Measurements from ENCODE around the gene PLOD1. TPM values are rescaled to one million over a fixed set of nuclear protein-coding genes. Genes with fewer than 3 reads are reported as not detected.
A peak's percentile ranks its signal among the peaks of the same experiment; 100 is the strongest.
"Not testable (repeated sequence)": the region's sequence is repeated elsewhere in the genome, so short reads cannot be mapped to it uniquely, and the experiment has no call there.

The PLOD1 gene
- total RNA-seq, 1 donor from 2014 or later = 79.9 TPM

DNA sequence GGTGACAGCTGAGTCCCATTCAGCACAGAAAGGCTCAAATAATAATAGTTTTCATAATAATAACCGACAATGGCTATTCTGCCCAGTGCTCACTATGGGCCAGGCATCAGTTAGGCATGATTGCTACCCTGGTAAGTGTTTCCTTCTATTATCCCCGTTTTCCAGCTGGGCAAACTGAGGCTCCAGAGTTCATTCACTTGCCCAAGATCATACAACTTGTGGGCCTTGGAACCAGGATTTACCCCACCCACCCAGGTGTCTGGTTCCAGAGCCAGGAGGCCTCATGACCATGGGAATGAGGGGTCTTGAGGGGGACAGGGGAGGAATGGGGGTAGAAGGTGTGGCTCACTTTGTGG, 518 bp downstream of the PLOD1 start:
- Histone ChIP-seq H3K4me3 (peak overlapping the region; percentile 68 to 78), H3K4me1 (peaks cover 0 to 17% of the 10 kb centered on the region in 2 donors), H3K9me3 (no peaks in the 10 kb centered on the region), H3K27ac (peak overlapping the region; percentile 84 to 89), H3K27me3 (no peaks in the 10 kb centered on the region), H3K36me3 (no peaks in the 10 kb centered on the region)
- DNase-seq (ENCODE audit: low spot score in 2 of 2) = no peak
- intact Hi-C loops (cut with DNase I) = loop anchor here (2.0 kb wide), 1 partner anchor 26 kb away; no protein-coding TSS in a partner anchor
- no peak for TF ChIP-seq CTCF (IDR thresholded peaks at IDR 0.05)

DNA sequence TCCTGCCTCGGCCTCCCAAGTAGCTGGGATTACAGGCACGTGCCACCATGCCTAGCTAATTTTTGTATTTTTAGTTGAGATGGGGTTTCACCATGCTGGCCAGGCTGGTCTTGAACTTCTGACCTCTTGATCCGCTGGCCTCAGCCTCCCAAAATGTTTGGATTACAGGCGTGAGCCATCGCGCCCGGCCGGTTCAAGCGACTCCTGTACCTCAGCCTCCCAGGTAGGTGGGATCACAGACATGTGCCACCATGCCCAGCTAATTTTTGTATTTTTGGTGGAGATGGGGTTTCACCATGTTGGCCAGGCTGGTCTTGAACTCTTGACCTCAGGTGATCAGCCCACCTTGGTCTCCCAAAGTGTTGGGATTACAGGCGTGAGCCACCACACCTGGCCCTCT, 1.2 kb downstream of the PLOD1 start:
- intact Hi-C loops (cut with DNase I) = loop anchor here (2.0 kb wide), 1 partner anchor 27 kb away; no protein-coding TSS in a partner anchor
- not testable (repeated sequence) for H3K27me3 ChIP-seq; H3K36me3 ChIP-seq; H3K27ac ChIP-seq; H3K4me1 ChIP-seq; DNase-seq (ENCODE audit: low spot score in 2 of 2); H3K9me3 ChIP-seq
- peak overlapping the region in 1 of 2 donors; percentile 78 for H3K4me3 ChIP-seq

- Histone ChIP-seq H3K4me3 (no peak overlapping the region), H3K27me3 (no peaks in the 10 kb centered on the region), H3K27ac (peak overlapping the region in 1 of 2 donors; percentile 33), H3K36me3 (no peaks in the 10 kb centered on the region), H3K4me1 (peaks cover 0 to 5% of the 10 kb centered on the region in 2 donors), H3K9me3 (no peaks in the 10 kb centered on the region)
- DNase-seq (ENCODE audit: low spot score in 2 of 2) = no peak
- intact Hi-C loops (cut with DNase I) = no loop called here
- TF ChIP-seq CTCF (IDR thresholded peaks at IDR 0.05) = no peak
Observed at GRCh38 chr1:11938722-11939526, 4.4 kb downstream of the PLOD1 start.

GRCh38 chr1:11939794-11940193, 5.3 kb downstream of the PLOD1 start:
- H3K9me3 ChIP-seq; H3K4me1 ChIP-seq; intact Hi-C loops (cut with DNase I); DNase-seq (ENCODE audit: low spot score in 2 of 2); H3K27me3 ChIP-seq; H3K27ac ChIP-seq; H3K4me3 ChIP-seq; H3K36me3 ChIP-seq: not testable (repeated sequence)

- intact Hi-C loops (cut with DNase I) = no loop called here
- Histone ChIP-seq H3K27me3 (no peaks in the 10 kb centered on the region), H3K36me3 (peaks cover 0 to 4% of the 10 kb centered on the region in 2 donors), H3K4me3 (no peak overlapping the region), H3K27ac (no peak overlapping the region), H3K9me3 (no peaks in the 10 kb centered on the region), H3K4me1 (peaks cover 0 to 2% of the 10 kb centered on the region in 2 donors)
- no peak for DNase-seq (ENCODE audit: low spot score in 2 of 2)
- TF ChIP-seq CTCF (IDR thresholded peaks at IDR 0.05) = no peak
Observed at GRCh38 chr1:11940260-11940921, 5.9 kb downstream of the PLOD1 start.

DNA sequence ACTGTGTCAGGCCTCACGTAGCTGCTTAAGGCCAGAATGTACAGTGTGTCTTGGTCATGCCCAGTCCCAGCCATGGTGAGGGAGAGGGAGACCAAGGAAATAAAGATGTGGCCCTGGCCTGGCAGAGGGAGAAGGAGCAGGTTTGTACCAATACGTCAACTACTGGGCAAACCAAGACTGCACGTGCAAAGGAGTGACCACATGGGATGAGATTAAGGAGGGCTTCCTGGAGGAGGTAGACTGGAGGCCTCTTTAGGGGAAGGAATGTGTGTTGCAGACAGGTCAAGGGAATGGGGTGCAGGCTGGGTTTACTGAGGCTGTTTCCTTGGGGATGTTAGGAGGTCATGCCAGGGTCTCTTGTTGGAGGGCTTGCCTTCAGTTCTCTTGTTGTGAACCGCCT, 7.8 kb downstream of the PLOD1 start:
- DNase-seq (ENCODE audit: low spot score in 2 of 2) = no peak
- intact Hi-C loops (cut with DNase I) = no loop called here
- no peaks in the 10 kb centered on the region for H3K27me3 ChIP-seq
- no peaks in the 10 kb centered on the region for H3K4me1 ChIP-seq
- H3K36me3 ChIP-seq = peaks cover 0 to 4% of the 10 kb centered on the region in 2 donors
- H3K9me3 ChIP-seq = no peaks in the 10 kb centered on the region
- no peak overlapping the region for H3K27ac ChIP-seq
- no peak overlapping the region for H3K4me3 ChIP-seq
- TF ChIP-seq CTCF (IDR thresholded peaks at IDR 0.05) = no peak

Measured in ascending aorta (tissue), 2 donors.